Caco-2 (cell line): ENCODE results near the gene DMP1. TPM values are rescaled to one million over a fixed set of nuclear protein-coding genes. Genes with fewer than 3 reads are reported as not detected.

Experiments
- BruUV-seq: library from RNA; stranded (reverse); fragments of 400-500 nt; replicated peaks from 2 replicates; lab custom pipeline; 2021; lab: Mats Ljungman, UMichigan
- CTCF ChIA-PET: fragments of 300-600 bp; sonication (Branson Sonifier 250); formaldehyde crosslinking; loops from one replicate; lab custom pipeline; 2022; ENCODE audit warnings: antibody characterized with exemption; lab: Charles Lee
- POLR2A ChIA-PET: fragments of 300-600 bp; sonication (Branson Sonifier 250); formaldehyde crosslinking; loops from one replicate; lab custom pipeline; 2022; ENCODE audit warnings: antibody characterized with exemption; lab: Charles Lee
- DNase-seq, 2 experiments: peaks; one replicate each; pipeline versions ENCODE4 v3.0.0 to v3.0.0-alpha.2; 2020 to 2022
- H3K27me3 ChIP-seq: replicated peaks from 2 replicates; pipeline ENCODE4 v1.6.0; 2011; ENCODE audit warnings: low read length; ENCODE audit not compliant: control insufficient read depth, insufficient read depth
- H3K36me3 ChIP-seq: 2 replicates; pipeline ENCODE4 v1.5.1; 2011; ENCODE audit warnings: low read length; ENCODE audit not compliant: control insufficient read depth, insufficient read depth
- H3K4me1 ChIP-seq: fragments of 250-450 bp; sonication (Bioruptor Pico); 2 replicates; pipeline ENCODE4 v1.5.1; 2020; ENCODE audit warnings: mild to moderate bottlenecking
- H3K4me3 ChIP-seq: 2 replicates; pipeline ENCODE4 v1.5.1; 2011; ENCODE audit warnings: low read depth, mild to moderate bottlenecking, control low read depth, low read length
- H3K9me3 ChIP-seq: fragments of 250-450 bp; sonication (Bioruptor Pico); 2 replicates; pipeline ENCODE4 v1.5.1; 2020; ENCODE audit warnings: mild to moderate bottlenecking, moderate library complexity
- H3K27ac Mint-ChIP-seq: one replicate; pipeline ENCODE4 v1.8.0; 2022; ENCODE audit warnings: mixed read lengths; ENCODE audit not compliant: unreplicated experiment
- H3K27me3 Mint-ChIP-seq: one replicate; pipeline ENCODE4 v1.8.0; 2022; ENCODE audit warnings: mixed read lengths; ENCODE audit not compliant: insufficient read depth, unreplicated experiment
- H3K36me3 Mint-ChIP-seq: one replicate; pipeline ENCODE4 v1.8.0; 2022; ENCODE audit warnings: mild to moderate bottlenecking, mixed read lengths; ENCODE audit not compliant: insufficient read depth, unreplicated experiment
- H3K4me1 Mint-ChIP-seq: one replicate; pipeline ENCODE4 v1.8.0; 2022; ENCODE audit warnings: low read depth, mixed read lengths; ENCODE audit not compliant: unreplicated experiment
- H3K4me3 Mint-ChIP-seq: one replicate; pipeline ENCODE4 v1.8.0; 2022; ENCODE audit warnings: mild to moderate bottlenecking, moderate library complexity, mixed read lengths; ENCODE audit not compliant: unreplicated experiment
- H3K9me3 Mint-ChIP-seq: one replicate; pipeline ENCODE4 v1.8.0; 2022; ENCODE audit warnings: mixed read lengths; ENCODE audit not compliant: unreplicated experiment
- intact Hi-C: fragments of 100-400 bp; cut with micrococcal nuclease; formaldehyde crosslinking; loops from one replicate; pipeline ENCODE4 v1.10.0; 2022; ENCODE audit not compliant: unreplicated experiment
- total RNA-seq: library from RNA; stranded (reverse); gene quantifications from 2 replicates; pipeline ENCODE4 v1.2.3, GENCODE V29; 2022
- TF ChIP-seq, protein P1 (sequence below), 2 experiments: fragments of 200-600 bp in 1 of 2; IDR thresholded peaks; 1 replicate in 1 of 2; 2 replicates in 1 of 2; pipeline versions ENCODE4 v1.5.1 to v1.8.0; 2011 to 2022; ENCODE audit warnings: antibody characterized with exemption in 1 of 2, control low read depth in 1 of 2, inconsistent platforms in 1 of 2, low read depth in 1 of 2, low read length in 1 of 2, mild to moderate bottlenecking in 1 of 2, moderate library complexity in 1 of 2; ENCODE audit not compliant: insufficient read depth in 1 of 2, severe bottlenecking in 1 of 2, unreplicated experiment in 1 of 2

The DMP1 gene
- total RNA-seq, 1 experiment from 2014 or later: not detected

- no TSS peak for BruUV-seq
- intact Hi-C loops: no loop called here
Observed at GRCh38 chr4:87614292-87614890, 35.7 kb upstream of the DMP1 start.

DNA sequence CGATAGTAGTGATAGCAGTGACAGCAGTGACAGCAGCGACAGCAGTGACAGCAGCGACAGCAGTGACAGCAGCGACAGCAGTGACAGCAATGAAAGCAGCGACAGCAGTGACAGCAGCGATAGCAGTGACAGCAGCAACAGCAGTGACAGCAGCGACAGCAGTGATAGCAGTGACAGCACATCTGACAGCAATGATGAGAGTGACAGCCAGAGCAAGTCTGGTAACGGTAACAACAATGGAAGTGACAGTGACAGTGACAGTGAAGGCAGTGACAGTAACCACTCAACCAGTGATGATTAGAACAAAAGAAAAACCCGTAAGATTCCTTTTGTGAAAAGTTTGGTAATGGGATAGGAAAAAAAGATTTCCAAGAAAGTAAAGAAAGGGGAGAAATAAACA, 33.8 kb upstream of the DMP1 start:
- no TSS peak for BruUV-seq
- H3K4me1 Mint-ChIP-seq: peaks cover 3% of the 10 kb centered on the region
- intact Hi-C loops: no loop called here
- ChIA-PET CTCF (no interaction called here), POLR2A (no interaction called here)
- H3K4me3 Mint-ChIP-seq: no peak overlapping the region
- H3K27ac Mint-ChIP-seq: no peak overlapping the region
- no peak for DNase-seq
- H3K36me3 ChIP-seq: no peaks in the 10 kb centered on the region
- no peaks in the 10 kb centered on the region for H3K9me3 Mint-ChIP-seq
- H3K4me1 ChIP-seq: no peaks in the 10 kb centered on the region
- TF ChIP-seq, protein P1, sequence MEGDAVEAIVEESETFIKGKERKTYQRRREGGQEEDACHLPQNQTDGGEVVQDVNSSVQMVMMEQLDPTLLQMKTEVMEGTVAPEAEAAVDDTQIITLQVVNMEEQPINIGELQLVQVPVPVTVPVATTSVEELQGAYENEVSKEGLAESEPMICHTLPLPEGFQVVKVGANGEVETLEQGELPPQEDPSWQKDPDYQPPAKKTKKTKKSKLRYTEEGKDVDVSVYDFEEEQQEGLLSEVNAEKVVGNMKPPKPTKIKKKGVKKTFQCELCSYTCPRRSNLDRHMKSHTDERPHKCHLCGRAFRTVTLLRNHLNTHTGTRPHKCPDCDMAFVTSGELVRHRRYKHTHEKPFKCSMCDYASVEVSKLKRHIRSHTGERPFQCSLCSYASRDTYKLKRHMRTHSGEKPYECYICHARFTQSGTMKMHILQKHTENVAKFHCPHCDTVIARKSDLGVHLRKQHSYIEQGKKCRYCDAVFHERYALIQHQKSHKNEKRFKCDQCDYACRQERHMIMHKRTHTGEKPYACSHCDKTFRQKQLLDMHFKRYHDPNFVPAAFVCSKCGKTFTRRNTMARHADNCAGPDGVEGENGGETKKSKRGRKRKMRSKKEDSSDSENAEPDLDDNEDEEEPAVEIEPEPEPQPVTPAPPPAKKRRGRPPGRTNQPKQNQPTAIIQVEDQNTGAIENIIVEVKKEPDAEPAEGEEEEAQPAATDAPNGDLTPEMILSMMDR (IDR thresholded peaks at IDR 0.05; ENCODE audit: insufficient read depth in 1 of 2, low read depth in 1 of 2, low read length in 1 of 2, severe bottlenecking in 1 of 2, unreplicated experiment in 1 of 2): no peak
- no peak overlapping the region for H3K4me3 ChIP-seq
- peaks cover 12% of the 10 kb centered on the region for H3K27me3 Mint-ChIP-seq
- no peaks in the 10 kb centered on the region for H3K27me3 ChIP-seq
- H3K36me3 Mint-ChIP-seq: no peaks in the 10 kb centered on the region
- H3K9me3 ChIP-seq: no peaks in the 10 kb centered on the region

More at GRCh38 chr4:87614292-87614890, 35.7 kb upstream of the DMP1 start:
- POLR2A ChIA-PET: no interaction called here
- no peaks in the 10 kb centered on the region for H3K36me3 Mint-ChIP-seq
- DNase-seq: no peak
- no peak overlapping the region for H3K4me3 Mint-ChIP-seq
- H3K27ac Mint-ChIP-seq: no peak overlapping the region
- Histone ChIP-seq H3K27me3 (no peaks in the 10 kb centered on the region), H3K4me3 (no peak overlapping the region), H3K36me3 (no peaks in the 10 kb centered on the region), H3K4me1 (no peaks in the 10 kb centered on the region), H3K9me3 (no peaks in the 10 kb centered on the region)
- no peaks in the 10 kb centered on the region for H3K9me3 Mint-ChIP-seq
- peaks cover 7% of the 10 kb centered on the region for H3K27me3 Mint-ChIP-seq
- H3K4me1 Mint-ChIP-seq: no peaks in the 10 kb centered on the region
- CTCF ChIA-PET: no interaction called here
- TF ChIP-seq, protein P1 (IDR thresholded peaks at IDR 0.05; ENCODE audit: insufficient read depth in 1 of 2, low read depth in 1 of 2, low read length in 1 of 2, severe bottlenecking in 1 of 2, unreplicated experiment in 1 of 2): no peak

DNA sequence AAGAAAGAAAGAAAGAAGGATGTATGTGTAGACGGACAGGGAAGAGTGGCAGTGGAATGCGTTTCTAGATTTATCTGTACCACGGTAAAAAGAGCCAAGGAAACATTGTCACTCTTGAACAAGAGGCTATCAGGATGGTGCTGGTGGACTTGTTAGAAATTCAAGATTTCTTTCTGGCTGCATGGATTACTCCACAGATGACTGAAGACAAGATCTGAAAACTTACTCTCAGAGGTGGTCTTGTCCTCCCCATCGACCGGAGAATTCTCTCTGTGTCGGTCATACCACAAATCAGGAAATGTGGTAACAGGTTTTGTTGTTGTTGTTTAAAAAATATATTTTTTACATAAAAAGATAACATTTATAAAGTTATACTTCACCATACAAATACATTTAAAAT, 30.0 kb upstream of the DMP1 start:
- Histone ChIP-seq H3K4me1 (no peaks in the 10 kb centered on the region), H3K4me3 (no peak overlapping the region), H3K27me3 (no peaks in the 10 kb centered on the region), H3K36me3 (no peaks in the 10 kb centered on the region), H3K9me3 (no peaks in the 10 kb centered on the region)
- intact Hi-C loops: no loop called here
- Mint-ChIP-seq H3K9me3 (no peaks in the 10 kb centered on the region), H3K36me3 (no peaks in the 10 kb centered on the region), H3K4me3 (no peak overlapping the region), H3K27ac (no peak overlapping the region), H3K4me1 (peaks cover 5% of the 10 kb centered on the region), H3K27me3 (peaks cover 14% of the 10 kb centered on the region)
- POLR2A ChIA-PET: no interaction called here
- no TSS peak for BruUV-seq
- no peak for DNase-seq
- CTCF ChIA-PET: no interaction called here
- TF ChIP-seq, protein P1 (IDR thresholded peaks at IDR 0.05; ENCODE audit: insufficient read depth in 1 of 2, low read depth in 1 of 2, low read length in 1 of 2, severe bottlenecking in 1 of 2, unreplicated experiment in 1 of 2): no peak
